HUES6 (cell line): Measurements from ENCODE around the gene PLA2G4B.

Experiments used
- H3K27ac ChIP-seq: 2 replicates; pipeline ENCODE4 v1.7.0; 2013; ENCODE audit warnings: low read depth, mild to moderate bottlenecking, low read length, inconsistent platforms
- H3K27me3 ChIP-seq: 2 replicates; pipeline ENCODE4 v1.6.1; 2013; ENCODE audit warnings: low read length; ENCODE audit not compliant: control insufficient read depth, insufficient read depth
- H3K36me3 ChIP-seq: 2 replicates; pipeline ENCODE4 v1.6.1; 2013; ENCODE audit warnings: low read length; ENCODE audit not compliant: control insufficient read depth, insufficient read depth
- H3K4me1 ChIP-seq: 2 replicates; pipeline ENCODE4 v1.6.1; 2013; ENCODE audit warnings: low read length; ENCODE audit not compliant: control insufficient read depth, insufficient read depth
- H3K4me3 ChIP-seq: 2 replicates; pipeline ENCODE4 v1.5.1; 2013; ENCODE audit warnings: low read depth, low read length
- H3K9ac ChIP-seq: one replicate; pipeline ENCODE4 v1.6.1; 2013; ENCODE audit warnings: mild to moderate bottlenecking, low read length
- H3K9me3 ChIP-seq: 2 replicates; pipeline ENCODE4 v1.6.1; 2013; ENCODE audit warnings: low read depth, low read length; ENCODE audit not compliant: control insufficient read depth, insufficient read depth

The PLA2G4B gene

GRCh38 chr15:41797201-41797944 lies 41.3 kb upstream of the PLA2G4B start:
- no peaks in the 10 kb centered on the region for H3K36me3 ChIP-seq
- H3K27me3 ChIP-seq: no peaks in the 10 kb centered on the region
- H3K9ac ChIP-seq: no peak overlapping the region
- no peak overlapping the region for H3K4me3 ChIP-seq
- H3K4me1 ChIP-seq: no peaks in the 10 kb centered on the region; the same call in 1 of the 2 replicates
- H3K9me3 ChIP-seq: no peaks in the 10 kb centered on the region
- no peak overlapping the region for H3K27ac ChIP-seq

GRCh38 chr15:41798607-41799487 lies 39.8 kb upstream of the PLA2G4B start:
- H3K9me3 ChIP-seq: no peaks in the 10 kb centered on the region
- no peak overlapping the region for H3K27ac ChIP-seq
- H3K36me3 ChIP-seq: no peaks in the 10 kb centered on the region
- H3K4me1 ChIP-seq: no peaks in the 10 kb centered on the region; the same call in 1 of the 2 replicates
- H3K27me3 ChIP-seq: no peaks in the 10 kb centered on the region
- H3K9ac ChIP-seq: no peak overlapping the region
- no peak overlapping the region for H3K4me3 ChIP-seq

- no peak overlapping the region for H3K4me3 ChIP-seq
- no peak overlapping the region for H3K9ac ChIP-seq
- H3K27ac ChIP-seq: no peak overlapping the region
- no peaks in the 10 kb centered on the region; the same call in 1 of the 2 replicates for H3K4me1 ChIP-seq
- no peaks in the 10 kb centered on the region for H3K36me3 ChIP-seq
- no peaks in the 10 kb centered on the region for H3K27me3 ChIP-seq
- no peaks in the 10 kb centered on the region for H3K9me3 ChIP-seq
Observed at GRCh38 chr15:41799488-41799805, 39.2 kb upstream of the PLA2G4B start.

GRCh38 chr15:41801185-41801584 lies 37.5 kb upstream of the PLA2G4B start:
- H3K27me3 ChIP-seq: no peaks in the 10 kb centered on the region
- H3K27ac ChIP-seq: no peak overlapping the region
- no peak overlapping the region for H3K4me3 ChIP-seq
- H3K36me3 ChIP-seq: no peaks in the 10 kb centered on the region
- no peaks in the 10 kb centered on the region for H3K9me3 ChIP-seq
- peaks cover 2% of the 10 kb centered on the region for H3K4me1 ChIP-seq
- no peak overlapping the region for H3K9ac ChIP-seq

- Histone ChIP-seq H3K27ac (no peak overlapping the region), H3K9ac (no peak overlapping the region), H3K4me3 (no peak overlapping the region), H3K27me3 (no peaks in the 10 kb centered on the region), H3K36me3 (no peaks in the 10 kb centered on the region), H3K4me1 (peaks cover 5% of the 10 kb centered on the region), H3K9me3 (no peaks in the 10 kb centered on the region)
Observed at GRCh38 chr15:41801850-41802455, 36.7 kb upstream of the PLA2G4B start.

GRCh38 chr15:41804361-41804760 lies 34.3 kb upstream of the PLA2G4B start:
- Histone ChIP-seq H3K27me3 (no peaks in the 10 kb centered on the region), H3K4me3 (no peak overlapping the region), H3K36me3 (no peaks in the 10 kb centered on the region), H3K27ac (no peak overlapping the region), H3K9ac (no peak overlapping the region), H3K4me1 (peaks cover 10% of the 10 kb centered on the region), H3K9me3 (no peaks in the 10 kb centered on the region)

GRCh38 chr15:41804916-41805666 lies 33.6 kb upstream of the PLA2G4B start:
- Histone ChIP-seq H3K4me1 (peaks cover 13% of the 10 kb centered on the region), H3K9ac (no peak overlapping the region), H3K36me3 (no peaks in the 10 kb centered on the region), H3K27ac (no peak overlapping the region), H3K27me3 (no peaks in the 10 kb centered on the region), H3K9me3 (no peaks in the 10 kb centered on the region), H3K4me3 (no peak overlapping the region)

- no peak overlapping the region for H3K27ac ChIP-seq
- no peak overlapping the region for H3K4me3 ChIP-seq
- H3K27me3 ChIP-seq: no peaks in the 10 kb centered on the region
- peaks cover 13% of the 10 kb centered on the region for H3K4me1 ChIP-seq
- H3K9ac ChIP-seq: no peak overlapping the region
- H3K36me3 ChIP-seq: no peaks in the 10 kb centered on the region
- no peaks in the 10 kb centered on the region for H3K9me3 ChIP-seq
Observed at GRCh38 chr15:41805711-41806110, 32.9 kb upstream of the PLA2G4B start.

GRCh38 chr15:41806291-41807181 lies 32.1 kb upstream of the PLA2G4B start:
- Histone ChIP-seq H3K36me3 (no peaks in the 10 kb centered on the region), H3K9ac (no peak overlapping the region), H3K27ac (no peak overlapping the region), H3K9me3 (no peaks in the 10 kb centered on the region), H3K27me3 (no peaks in the 10 kb centered on the region), H3K4me3 (no peak overlapping the region), H3K4me1 (peaks cover 15% of the 10 kb centered on the region)

GRCh38 chr15:41809121-41809520 lies 29.5 kb upstream of the PLA2G4B start:
- H3K9me3 ChIP-seq: no peaks in the 10 kb centered on the region
- H3K4me1 ChIP-seq: peaks cover 15% of the 10 kb centered on the region
- H3K36me3 ChIP-seq: no peaks in the 10 kb centered on the region
- no peak overlapping the region for H3K4me3 ChIP-seq
- H3K9ac ChIP-seq: no peak overlapping the region
- no peak overlapping the region for H3K27ac ChIP-seq
- H3K27me3 ChIP-seq: no peaks in the 10 kb centered on the region
